CD4-positive, alpha-beta T cell treated with Interleukin-6 for 4 hours (primary cell): Measurements from ENCODE around the gene ZNF616.
"Not testable (repeated sequence)": the region's sequence is repeated elsewhere in the genome, so short reads cannot be mapped to it uniquely, and the experiment has no call there.

Experiments
- DNase-seq: peaks from one replicate; pipeline ENCODE4 v3.0.0-alpha.2; 2020; ENCODE audit warnings: mixed read lengths

The ZNF616 gene

GRCh38 chr19:52102782-52103181 is 37.0 kb downstream of the ZNF616 start:
- DNase-seq: no peak

- DNase-seq: no peak
Observed at GRCh38 chr19:52101866-52102562, 37.7 kb downstream of the ZNF616 start.

GRCh38 chr19:52099497-52100138 is 40.1 kb downstream of the ZNF616 start:
- no peak for DNase-seq

GRCh38 chr19:52096416-52096815 is 43.3 kb downstream of the ZNF616 start:
- not testable (repeated sequence) for DNase-seq

GRCh38 chr19:52095172-52096014 is 44.3 kb downstream of the ZNF616 start, which contains the start of gene ZNF841:
ZNF841 (minus strand) TSS chr19:52095765; CDS start chr19:52084801, 10,964 bp downstream.
- peak; percentile 85 for DNase-seq

- DNase-seq: no peak
Observed at GRCh38 chr19:52094526-52095130, 45.1 kb downstream of the ZNF616 start.

- DNase-seq: no peak
Observed at GRCh38 chr19:52086481-52086880, 53.3 kb downstream of the ZNF616 start.

- DNase-seq: no peak
Observed at GRCh38 chr19:52070496-52070895, 69.2 kb downstream of the ZNF616 start.

- no peak for DNase-seq
Observed at GRCh38 chr19:52069653-52070052, 70.1 kb downstream of the ZNF616 start.

GRCh38 chr19:52066258-52066863 is 73.4 kb downstream of the ZNF616 start:
- DNase-seq: no peak

- DNase-seq: no peak
Observed at GRCh38 chr19:52065399-52065798, 74.3 kb downstream of the ZNF616 start.
